ENCODE data around the gene CNMD.

- TF ChIP-seq CTCF (conservative IDR thresholded peaks at IDR 0.05; ENCODE audit: low read depth, low read length) (no peak), RFX5 (IDR thresholded peaks at IDR 0.05; ENCODE audit: low read depth, low read length) (no peak), MAZ (IDR thresholded peaks at IDR 0.05; ENCODE audit: borderline replicate concordance, low read depth, low read length) (no peak), CEBPB (IDR thresholded peaks at IDR 0.05; ENCODE audit: low read depth, low read length) (no peak), USF2 (IDR thresholded peaks at IDR 0.05; ENCODE audit: low read depth, low read length) (no peak), POLR2A (IDR thresholded peaks at IDR 0.05; ENCODE audit: low read depth, low read length) (no peak), RCOR1 (IDR thresholded peaks at IDR 0.05; ENCODE audit: insufficient replicate concordance, low read length) (no peak), RAD21 (IDR thresholded peaks at IDR 0.05; ENCODE audit: low read length) (no peak), BHLHE40 (IDR thresholded peaks at IDR 0.05; ENCODE audit: low read depth, low read length) (no peak), CHD1 (IDR thresholded peaks at IDR 0.05; ENCODE audit: low read depth, low read length) (no peak), FOS (IDR thresholded peaks at IDR 0.05; ENCODE audit: low read depth, low read length) (no peak), MAFK (IDR thresholded peaks at IDR 0.05; ENCODE audit: low read depth, low read length) (no peak)
Measured at GRCh38 chr13:52673465-52673864, 66.2 kb downstream of the CNMD start.
